ENCODE measurements around the gene ATG9B. TPM values are rescaled to one million over a fixed set of nuclear protein-coding genes. Genes with fewer than 3 reads are reported as not detected.

ATG9B gene
- total and polyA plus RNA-seq, 2 of the 13 experiments (the other 11 are each of a cell fraction or from before 2014, with no cell fraction given): 0.24 TPM; not detected in 1

- TF ChIP-seq TFAP4 (IDR thresholded peaks at IDR 0.05; ENCODE audit: borderline replicate concordance, low read depth): peak; percentile 56; the same call in 1 of the 2 replicates
- TF ChIP-seq HBP1 (CRISPR knock-in tag; IDR thresholded peaks at IDR 0.05; ENCODE audit: low read depth): no peak; the same call in 1 of the 2 replicates
- TF ChIP-seq POLR2A (IDR thresholded peaks at IDR 0.05; ENCODE audit: insufficient read depth in 1 of 2, low read depth in 2 of 2, low read length in 2 of 2): peak in 1 of 2 experiments; percentile 81; a peak in 2 of 4 replicates
- no peak for TF ChIP-seq ARID5B (CRISPR knock-in tag; IDR thresholded peaks at IDR 0.05)
- TF ChIP-seq GZF1 (CRISPR knock-in tag; IDR thresholded peaks at IDR 0.05): no peak
- TF ChIP-seq ZNF484 (CRISPR knock-in tag; IDR thresholded peaks at IDR 0.05; ENCODE audit: borderline replicate concordance, low read depth): no peak
- no peak for TF ChIP-seq RFXANK (CRISPR knock-in tag; IDR thresholded peaks at IDR 0.05)
- TF ChIP-seq GLI4 (CRISPR knock-in tag; IDR thresholded peaks at IDR 0.05; ENCODE audit: borderline replicate concordance): no peak
- TF ChIP-seq EEA1 (CRISPR knock-in tag; IDR thresholded peaks at IDR 0.05; ENCODE audit: borderline replicate concordance): 0 out of 2 replicates have a peak, but pooled peaks have one; percentile 52
- TF ChIP-seq ZNF607 (CRISPR knock-in tag; IDR thresholded peaks at IDR 0.05; ENCODE audit: borderline replicate concordance): 0 out of 2 replicates have a peak, but pooled peaks have one; percentile 76
- no peak for TF ChIP-seq MAFG (CRISPR knock-in tag; IDR thresholded peaks at IDR 0.05)
- TF ChIP-seq MYC (CRISPR knock-in tag; IDR thresholded peaks at IDR 0.05; ENCODE audit: borderline replicate concordance): peak; percentile 88
- TF ChIP-seq PBX2 (CRISPR knock-in tag; IDR thresholded peaks at IDR 0.05): no peak
- TF ChIP-seq ZKSCAN1 (IDR thresholded peaks at IDR 0.05; ENCODE audit: low read length): no peak
- peak; percentile 82; the same call in 1 of the 2 replicates for TF ChIP-seq ZNF350 (CRISPR knock-in tag; IDR thresholded peaks at IDR 0.05; ENCODE audit: borderline replicate concordance, low read depth)
- TF ChIP-seq BRD4 (CRISPR knock-in tag; IDR thresholded peaks at IDR 0.05): no peak
- no peak for TF ChIP-seq ETS1 (CRISPR knock-in tag; IDR thresholded peaks at IDR 0.05)
- TF ChIP-seq ATF4 (CRISPR knock-in tag; IDR thresholded peaks at IDR 0.05): no peak
These were observed 38.3 kb upstream of the ATG9B start (continued) for GRCh38 chr7:151062399-151063211.
